Lung (tissue), 12 donors: ENCODE measurements around the gene HABP2. TPM values are rescaled to one million over a fixed set of nuclear protein-coding genes. Genes with fewer than 3 reads are reported as not detected.
A peak's percentile ranks its signal among the peaks of the same experiment; 100 is the strongest.

Experiments
- ATAC-seq: fragments of 200-7000 bp; cut with Tn5 transposase; one replicate; pipeline ENCODE4 v1.9.1; 2020; ENCODE audit warnings: moderate number of reproducible peaks; ENCODE audit not compliant: insufficient read depth, low FRiP score
- DNase-seq, 3 donors: peaks; one replicate each; pipeline ENCODE4 v3.0.0-alpha.2; 2013 to 2017
- H3K27ac ChIP-seq, 2 donors: one replicate each; pipeline ENCODE4 v1.5.1; 2013; ENCODE audit warnings: mild to moderate bottlenecking in 2 of 2, moderate library complexity in 2 of 2, control low read depth in 1 of 2, inconsistent platforms in 1 of 2, low read depth in 1 of 2, low read length in 1 of 2
- H3K27me3 ChIP-seq, 3 donors: one replicate each; pipeline ENCODE4 v1.5.1; 2013; ENCODE audit warnings: low read length in 2 of 3; ENCODE audit not compliant: control insufficient read depth in 3 of 3, insufficient read depth in 3 of 3
- H3K36me3 ChIP-seq, 4 donors: one replicate each; pipeline ENCODE4 v1.5.1; 2013; ENCODE audit warnings: low read length in 4 of 4, mild to moderate bottlenecking in 1 of 4, moderate library complexity in 1 of 4; ENCODE audit not compliant: control insufficient read depth in 4 of 4, insufficient read depth in 4 of 4
- H3K4me1 ChIP-seq, 5 donors: one replicate each; pipeline ENCODE4 v1.5.1; 2013; ENCODE audit warnings: low read length in 5 of 5, mild to moderate bottlenecking in 2 of 5, moderate library complexity in 1 of 5; ENCODE audit not compliant: control insufficient read depth in 5 of 5, insufficient read depth in 5 of 5
- H3K4me3 ChIP-seq: one replicate; pipeline ENCODE4 v1.5.1; 2013; ENCODE audit warnings: mild to moderate bottlenecking, control low read depth, moderate library complexity
- H3K9ac ChIP-seq, 2 donors: one replicate each; pipeline ENCODE4 v1.5.1; 2013; ENCODE audit warnings: low read length in 2 of 2, control low read depth in 1 of 2; ENCODE audit not compliant: insufficient read depth in 1 of 2
- H3K9me3 ChIP-seq, 4 donors: one replicate each; pipeline ENCODE4 v1.5.1; 2013; ENCODE audit warnings: low read length in 3 of 4, mild to moderate bottlenecking in 1 of 4, moderate library complexity in 1 of 4; ENCODE audit not compliant: control insufficient read depth in 4 of 4, insufficient read depth in 3 of 4
- CTCF ChIP-seq: IDR thresholded peaks from 2 replicates; pipeline ENCODE4 v1.5.1; 2012; ENCODE audit warnings: mild to moderate bottlenecking; ENCODE audit errors: control extremely low read depth, extremely low read depth
- WGBS, 2 donors: extraction: QIAGEN DNeasy Blood & Tissue Kit; methylation state at CpG; one replicate each; pipeline ENCODE4 v1.1.7; 2013; 5-methylcytosine and 5-hydroxymethylcytosine counted together
- polyA plus RNA-seq, 2 donors: library from polyadenylated mRNA; stranded (reverse); fragments of 200-250 nt; gene quantifications; one replicate each; pipeline ENCODE4 v1.2.1, GENCODE V29; 2013
- total RNA-seq, 2 donors: library from RNA; depleted of rRNA in 1 of 2; stranded (reverse); fragments of >200 nt in 1 of 2; gene quantifications; one replicate each; pipeline ENCODE4 v1.2.1, GENCODE V29; 2014 to 2021
- donor health status: control.
- donor health status: control.
- donor health status: Bipolar disorder and iron deficiency.
- donor health status: healthy.
- donor health status: DM: yes; HTN: yes; CAD: no.

The HABP2 gene
- total and polyA plus RNA-seq, 4 donors: 0.10 to 1.3 (median 0.65) TPM

GRCh38 chr10:113576852-113577251, 24.0 kb downstream of the HABP2 start:
- Histone ChIP-seq H3K9ac (no peak overlapping the region), H3K27ac (no peak overlapping the region), H3K4me1 (peaks cover 0 to 8% (median 0%) of the 10 kb centered on the region in 5 donors), H3K9me3 (peaks cover 0 to 6% (median 0%) of the 10 kb centered on the region in 4 donors), H3K27me3 (no peaks in the 10 kb centered on the region), H3K4me3 (no peak overlapping the region), H3K36me3 (no peaks in the 10 kb centered on the region)
- no peak for ATAC-seq
- peak; percentile 61 to 78 (median 64) for DNase-seq
- WGBS, 2 donors: 64 to 71% methylated on average over 4 of the region's 4 CpGs
- no peak for TF ChIP-seq CTCF

- H3K27ac ChIP-seq: no peak overlapping the region
- no peak overlapping the region for H3K9ac ChIP-seq
- no peaks in the 10 kb centered on the region for H3K27me3 ChIP-seq
- H3K9me3 ChIP-seq: peaks cover 0 to 6% (median 0%) of the 10 kb centered on the region in 4 donors
- H3K36me3 ChIP-seq: no peaks in the 10 kb centered on the region
- no peaks in the 10 kb centered on the region for H3K4me1 ChIP-seq
- TF ChIP-seq CTCF: no peak
- H3K4me3 ChIP-seq: no peak overlapping the region
- no peak for ATAC-seq
- 80 to 89% methylated on average over 1 of the region's 1 CpG for WGBS, 2 donors
- DNase-seq: no peak
These were observed 25.9 kb downstream of the HABP2 start for GRCh38 chr10:113578773-113579172.

DNA sequence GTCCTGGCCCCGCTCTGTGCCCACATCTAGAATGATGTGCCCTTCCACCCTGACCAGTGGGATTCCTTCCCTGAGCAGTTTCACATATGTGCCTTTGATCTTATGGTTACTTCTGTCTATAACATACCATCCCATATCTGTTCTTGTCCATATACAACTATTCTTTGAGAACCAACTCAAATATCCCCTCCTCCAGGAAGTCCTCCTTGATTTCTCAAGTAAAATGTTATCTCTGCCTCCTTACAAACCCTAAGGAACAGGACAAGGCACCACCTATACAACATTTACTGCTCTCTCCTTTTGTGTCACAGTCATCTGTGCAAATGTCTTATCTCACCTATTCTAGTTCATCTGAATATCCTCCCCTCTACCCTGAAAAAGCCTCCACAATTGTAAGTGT, 28.2 kb downstream of the HABP2 start:
- Histone ChIP-seq H3K27ac (no peak overlapping the region), H3K27me3 (no peaks in the 10 kb centered on the region), H3K9ac (no peak overlapping the region), H3K36me3 (no peaks in the 10 kb centered on the region), H3K9me3 (peaks cover 0 to 3% (median 0%) of the 10 kb centered on the region in 4 donors), H3K4me3 (no peak overlapping the region), H3K4me1 (no peaks in the 10 kb centered on the region)
- TF ChIP-seq CTCF: no peak
- WGBS, 2 donors: 82 to 86% methylated on average over 1 of the region's 1 CpG
- DNase-seq (no peak), ATAC-seq (no peak)

- ATAC-seq (no peak), DNase-seq (no peak)
- Histone ChIP-seq H3K27ac (no peak overlapping the region), H3K27me3 (no peaks in the 10 kb centered on the region), H3K9ac (no peak overlapping the region), H3K9me3 (no peaks in the 10 kb centered on the region), H3K36me3 (no peaks in the 10 kb centered on the region), H3K4me1 (no peaks in the 10 kb centered on the region), H3K4me3 (no peak overlapping the region)
- no peak for TF ChIP-seq CTCF
- 63 to 70% methylated on average over 3 of the region's 3 CpGs for WGBS, 2 donors
These were observed 30.7 kb downstream of the HABP2 start for GRCh38 chr10:113583571-113583970.
